Heart left ventricle (tissue), 16 donors: ENCODE data around the gene DDX51. TPM values are rescaled to one million over a fixed set of nuclear protein-coding genes. Genes with fewer than 3 reads are reported as not detected.
A peak's percentile ranks its signal among the peaks of the same experiment; 100 is the strongest.

Experiments
- ATAC-seq, 4 donors: fragments of 200-7000 bp; cut with Tn5 transposase; one replicate each; pipeline ENCODE4 v1.9.1; 2020 to 2022; ENCODE audit warnings: moderate library complexity in 4 of 4, mild to moderate bottlenecking in 3 of 4, moderate number of reproducible peaks in 1 of 4
- DNase-seq, 5 donors: peaks; one replicate each; pipeline ENCODE4 v3.0.0-alpha.2; 2020
- H3K27ac ChIP-seq, 12 donors: fragments of 200-600 bp; sonication (generic) in 4 of 12; one replicate each; pipeline versions ENCODE4 v1.5.0 to v1.8.0; 2016 to 2022; ENCODE audit warnings: mild to moderate bottlenecking in 2 of 12
- H3K27me3 ChIP-seq, 9 donors: fragments of 200-600 bp; sonication (generic) in 2 of 9; one replicate each; pipeline versions ENCODE4 v1.5.1 to v1.8.0; 2016 to 2022; ENCODE audit warnings: mild to moderate bottlenecking in 3 of 9
- H3K36me3 ChIP-seq, 9 donors: fragments of 200-600 bp; sonication (generic) in 2 of 9; one replicate each; pipeline versions ENCODE4 v1.5.0 to v1.8.0; 2018 to 2022; ENCODE audit warnings: mild to moderate bottlenecking in 2 of 9
- H3K4me1 ChIP-seq, 12 donors: fragments of 200-600 bp; sonication (generic) in 4 of 12; one replicate each; pipeline versions ENCODE4 v1.5.0 to v1.8.0; 2016 to 2022; ENCODE audit warnings: mild to moderate bottlenecking in 3 of 12
- H3K4me3 ChIP-seq, 12 donors: fragments of 200-600 bp; sonication (generic) in 4 of 12; one replicate each; pipeline versions ENCODE4 v1.5.0 to v1.8.0; 2017 to 2022; ENCODE audit warnings: mild to moderate bottlenecking in 9 of 12, moderate library complexity in 4 of 12
- H3K9me3 ChIP-seq, 12 donors: fragments of 200-600 bp; sonication (generic) in 4 of 12; one replicate each; pipeline versions ENCODE4 v1.5.0 to v1.8.0; 2016 to 2022; ENCODE audit warnings: mild to moderate bottlenecking in 1 of 12
- POLR2A ChIP-seq, 2 donors: fragments of 450-650 bp; IDR thresholded peaks; one replicate each; pipeline ENCODE4 v1.6.1; 2017; ENCODE audit warnings: antibody characterized with exemption in 2 of 2, mild to moderate bottlenecking in 2 of 2, moderate library complexity in 2 of 2
- WGBS, 4 donors: extraction: QIAGEN DNeasy Blood & Tissue Kit in 2 of 4; methylation state at CpG; one replicate each; pipeline versions ENCODE4 v1.1.5 to v1.1.7; 2013 to 2018; 5-methylcytosine and 5-hydroxymethylcytosine counted together
- intact Hi-C, 10 donors: fragments of 100-400 bp; cut with DNase I; formaldehyde crosslinking; loops; one replicate each; pipeline versions ENCODE4 v1.11.1 to v1.14.2; 2022
- polyA plus RNA-seq, 2 donors: library from polyadenylated mRNA; stranded (reverse); fragments of 200-250 nt; gene quantifications; one replicate each; pipeline ENCODE4 v1.2.3, GENCODE V29; 2013
- total RNA-seq, 9 donors: library from RNA; depleted of rRNA in 2 of 9; stranded (reverse); fragments of >200 nt in 2 of 9; fragmentation: NEBNext Ultra II Directional in 3 of 9; extraction: Animal tissue kit (Norgen Biotek cat#: 25700) in 3 of 9; gene quantifications; one replicate each; pipeline versions ENCODE4 v1.1.0 to v1.2.4, GENCODE V29; 2016 to 2023
- TF ChIP-seq, protein P1 (sequence below), 12 donors: fragments of 200-600 bp; sonication (generic) in 4 of 12; IDR thresholded peaks; one replicate each; pipeline versions ENCODE4 v1.5.0 to v1.8.0; 2018 to 2022; ENCODE audit warnings: antibody characterized with exemption in 12 of 12, mild to moderate bottlenecking in 5 of 12
- donor health status: ischemic (EF 13 %, LVEDD 7.1; RV severe dilation, severe dysfunction).
- donor health status: healthy with polysubstance abuse.
- donor health status: DM: no; HTN: yes; CAD: no.
- donor health status: DM: no; HTN: no; CAD: no.
- donor health status: ischemic (EF 25% LVEDD 6.9; RV normal size, moderate dysfunction).
- donor health status: ischemic (EF 25% LVEDD 5.7; RV mildly dilated, moderate dysfunction).
- donor health status: healthy.
- donor health status: DM: yes; HTN: yes; CAD: no.
- donor health status: ischemic (EF 35%, LVEDD 5.7; RV mildly dilated, moderate dysfunction).
- donor health status: nonischemic (EF 11% LVEDD 7.7; RV severe dilation, severe dysfunction).
- donor health status: DM: yes; HTN: yes; CAD: no.
- donor health status: PGD.
- donor health status: ischemic (EF 29% LVEDD 5.4; RV normal size, mild dysfunction).
- donor health status: nonischemic (EF 23%, LVEDD 6.1; RV moderate dilation, normal function).

DDX51 gene
- total and polyA plus RNA-seq, 11 donors: 4.1 to 14.7 (median 8.6) TPM

DNA sequence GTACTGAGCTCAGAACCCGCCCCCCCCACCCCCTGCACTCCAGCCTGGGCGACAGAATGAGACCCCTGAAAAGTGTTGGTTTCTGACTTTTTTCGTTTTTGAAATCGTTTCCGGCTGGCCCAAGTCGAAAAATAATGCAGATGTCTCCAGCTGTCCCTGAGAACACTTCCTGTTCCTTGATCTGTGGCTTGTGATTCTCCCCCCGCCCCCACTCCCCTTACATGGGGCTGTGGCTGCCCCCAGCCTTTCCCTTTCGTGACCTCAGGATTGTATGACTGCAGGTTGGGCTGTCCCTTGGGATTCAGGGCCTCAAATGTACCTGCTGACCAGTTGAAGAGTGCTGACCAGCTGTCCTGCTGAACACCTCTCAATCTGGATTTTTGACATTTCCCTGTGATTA, 34.2 kb upstream of the DDX51 start:
- H3K4me1 ChIP-seq: no peaks in the 10 kb centered on the region
- peaks cover 5 to 67% (median 16%) of the 10 kb centered on the region in 9 donors for H3K27me3 ChIP-seq
- H3K27ac ChIP-seq: no peak overlapping the region
- WGBS, 4 donors: 20 to 48% (median 28%) methylated on average over 8 of the region's 8 CpGs
- no peak for TF ChIP-seq POLR2A (IDR thresholded peaks at IDR 0.05)
- TF ChIP-seq, protein P1, sequence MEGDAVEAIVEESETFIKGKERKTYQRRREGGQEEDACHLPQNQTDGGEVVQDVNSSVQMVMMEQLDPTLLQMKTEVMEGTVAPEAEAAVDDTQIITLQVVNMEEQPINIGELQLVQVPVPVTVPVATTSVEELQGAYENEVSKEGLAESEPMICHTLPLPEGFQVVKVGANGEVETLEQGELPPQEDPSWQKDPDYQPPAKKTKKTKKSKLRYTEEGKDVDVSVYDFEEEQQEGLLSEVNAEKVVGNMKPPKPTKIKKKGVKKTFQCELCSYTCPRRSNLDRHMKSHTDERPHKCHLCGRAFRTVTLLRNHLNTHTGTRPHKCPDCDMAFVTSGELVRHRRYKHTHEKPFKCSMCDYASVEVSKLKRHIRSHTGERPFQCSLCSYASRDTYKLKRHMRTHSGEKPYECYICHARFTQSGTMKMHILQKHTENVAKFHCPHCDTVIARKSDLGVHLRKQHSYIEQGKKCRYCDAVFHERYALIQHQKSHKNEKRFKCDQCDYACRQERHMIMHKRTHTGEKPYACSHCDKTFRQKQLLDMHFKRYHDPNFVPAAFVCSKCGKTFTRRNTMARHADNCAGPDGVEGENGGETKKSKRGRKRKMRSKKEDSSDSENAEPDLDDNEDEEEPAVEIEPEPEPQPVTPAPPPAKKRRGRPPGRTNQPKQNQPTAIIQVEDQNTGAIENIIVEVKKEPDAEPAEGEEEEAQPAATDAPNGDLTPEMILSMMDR (IDR thresholded peaks at IDR 0.05): no peak
- DNase-seq: peak in 2 of 5 donors; percentile 14 to 46
- intact Hi-C loops: no loop called here
- ATAC-seq: no peak
- no peaks in the 10 kb centered on the region for H3K36me3 ChIP-seq
- peaks cover 0 to 6% (median 0%) of the 10 kb centered on the region in 12 donors for H3K9me3 ChIP-seq
- peak overlapping the region in 1 of 12 donors; percentile 15 for H3K4me3 ChIP-seq

DNA sequence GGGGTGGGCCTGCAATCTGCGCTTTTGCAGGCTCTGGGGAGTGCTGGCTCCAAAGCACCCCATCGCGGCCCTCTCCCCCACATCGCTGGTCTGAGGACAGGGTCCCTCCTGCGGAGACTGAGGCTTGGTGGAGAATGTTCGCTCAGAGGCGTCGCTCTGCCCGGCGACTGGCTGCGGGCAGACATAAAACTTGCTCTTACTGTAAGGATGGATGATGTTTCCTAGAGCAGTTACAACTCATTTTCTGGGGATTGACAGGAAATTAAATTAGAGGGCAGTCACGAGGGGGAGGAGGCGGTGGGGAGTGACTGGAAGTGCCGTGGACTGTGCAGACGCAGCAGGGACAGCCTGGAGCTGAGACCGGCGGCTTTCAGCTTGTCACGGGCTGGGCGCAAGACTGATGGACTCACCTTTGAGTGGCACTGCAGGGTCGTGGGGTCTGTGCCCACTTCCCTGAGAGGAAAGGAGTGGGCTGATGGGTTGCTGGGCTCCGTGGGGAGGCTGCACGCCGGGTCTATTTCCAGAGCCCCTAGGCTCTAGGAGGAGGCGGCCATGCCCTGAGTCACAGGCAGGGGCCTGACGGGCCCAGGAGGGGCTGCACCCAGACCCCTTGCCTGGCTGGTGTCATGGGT, 32.9 kb upstream of the DDX51 start:
- 74 to 76% (median 75%) methylated on average over 24 to 25 of the region's 25 CpGs for WGBS, 4 donors
- intact Hi-C loops: no loop called here
- Histone ChIP-seq H3K27ac (no peak overlapping the region), H3K27me3 (peaks cover 5 to 80% (median 16%) of the 10 kb centered on the region in 9 donors), H3K9me3 (no peaks in the 10 kb centered on the region), H3K4me3 (no peak overlapping the region), H3K36me3 (no peaks in the 10 kb centered on the region), H3K4me1 (no peaks in the 10 kb centered on the region)
- TF ChIP-seq, protein P1 (IDR thresholded peaks at IDR 0.05): no peak
- TF ChIP-seq POLR2A (IDR thresholded peaks at IDR 0.05): no peak
- DNase-seq (peak in 2 of 5 donors; percentile 13 to 54), ATAC-seq (peak in 1 of 4 donors; percentile 20)

DNA sequence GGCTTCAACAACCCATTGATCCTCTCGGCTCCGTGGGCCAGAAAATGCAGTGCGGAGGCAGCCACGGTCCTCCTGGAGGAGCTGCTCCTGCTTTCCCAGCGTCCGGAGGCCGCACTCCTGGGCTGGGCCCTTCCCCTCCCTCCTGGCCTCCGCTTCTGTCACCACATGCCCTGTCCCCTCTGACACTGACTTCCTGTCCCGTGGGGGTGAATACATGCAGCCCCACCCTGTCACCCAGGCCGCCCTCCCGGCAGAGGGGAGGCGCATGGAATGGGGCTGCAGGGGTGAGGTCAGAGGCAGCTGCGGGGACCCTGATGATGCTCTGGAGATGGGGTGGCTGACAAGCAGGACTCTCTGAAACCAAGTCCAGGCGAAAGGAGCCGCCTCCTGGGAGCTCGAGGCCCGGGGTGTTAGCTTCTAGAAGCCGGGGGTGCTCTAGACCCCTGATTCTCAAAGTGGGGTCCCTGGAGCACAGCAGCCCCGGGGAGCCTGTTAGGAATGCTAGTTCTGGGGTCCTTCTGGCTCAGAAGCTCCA, 32.3 kb upstream of the DDX51 start:
- Histone ChIP-seq H3K27ac (no peak overlapping the region), H3K27me3 (peaks cover 8 to 85% (median 18%) of the 10 kb centered on the region in 9 donors), H3K36me3 (no peaks in the 10 kb centered on the region), H3K9me3 (no peaks in the 10 kb centered on the region), H3K4me3 (no peak overlapping the region), H3K4me1 (no peaks in the 10 kb centered on the region)
- no peak for TF ChIP-seq POLR2A (IDR thresholded peaks at IDR 0.05)
- TF ChIP-seq, protein P1 (IDR thresholded peaks at IDR 0.05): no peak
- intact Hi-C loops: no loop called here
- 55 to 64% (median 58%) methylated on average over 14 to 19 of the region's 19 CpGs for WGBS, 4 donors
- ATAC-seq (no peak), DNase-seq (peak in 2 of 5 donors; percentile 15 to 50)

DNA sequence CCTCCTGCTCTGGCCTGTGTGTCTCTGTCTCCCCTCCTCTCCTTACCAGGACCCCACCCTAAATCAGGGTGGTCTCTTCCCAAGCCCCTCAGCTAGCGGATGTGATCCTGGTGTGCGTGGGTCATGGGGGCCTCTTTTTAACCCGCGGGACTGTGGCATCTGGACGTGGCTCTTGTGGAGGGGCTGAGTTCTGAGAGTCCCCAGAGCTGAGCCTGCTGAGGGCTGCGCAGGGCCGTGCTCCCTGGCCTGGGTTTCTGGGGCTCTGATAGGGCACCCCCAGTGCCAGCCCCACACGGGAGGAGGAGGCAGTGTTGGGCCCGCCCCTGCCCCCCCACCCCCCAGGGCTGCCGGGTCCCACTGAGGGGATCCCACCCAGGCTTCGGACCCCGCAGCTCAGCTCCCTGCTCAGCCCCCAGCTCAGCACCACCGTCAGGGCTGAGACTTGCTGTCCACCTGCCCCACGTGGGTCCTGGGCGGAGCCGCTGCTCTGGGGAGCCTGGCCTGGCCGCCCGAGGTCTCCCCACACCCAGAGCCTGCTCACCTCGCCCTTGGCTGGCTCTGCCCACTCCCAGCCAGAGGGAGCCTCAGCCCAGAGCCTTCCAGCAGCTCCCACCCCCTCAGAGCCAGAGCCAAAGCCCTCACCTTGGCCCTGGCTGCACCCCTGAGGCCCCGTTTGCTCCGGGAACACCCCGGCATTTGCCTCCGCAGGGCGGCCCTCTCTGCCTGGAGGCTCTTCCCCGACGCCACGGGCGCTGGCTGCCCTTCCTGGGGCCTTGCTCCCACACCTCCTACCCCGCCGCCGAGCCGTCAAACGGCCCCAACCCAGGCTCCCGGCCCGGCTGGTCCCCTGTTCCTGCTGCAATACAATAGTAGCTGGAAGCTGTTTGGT, 31.6 kb upstream of the DDX51 start:
- no peak for TF ChIP-seq POLR2A (IDR thresholded peaks at IDR 0.05)
- TF ChIP-seq, protein P1 (IDR thresholded peaks at IDR 0.05): no peak
- no peaks in the 10 kb centered on the region for H3K4me1 ChIP-seq
- DNase-seq: peak in 2 of 5 donors; percentile 15 to 64
- intact Hi-C loops: no loop called here
- ATAC-seq: no peak
- no peaks in the 10 kb centered on the region for H3K9me3 ChIP-seq
- H3K27me3 ChIP-seq: peaks cover 8 to 92% (median 18%) of the 10 kb centered on the region in 9 donors
- no peaks in the 10 kb centered on the region for H3K36me3 ChIP-seq
- H3K4me3 ChIP-seq: no peak overlapping the region
- WGBS, 4 donors: 71 to 79% (median 75%) methylated on average over 22 to 35 of the region's 35 CpGs
- H3K27ac ChIP-seq: no peak overlapping the region
